Inflammatory macrophage (primary cell): Measurements from ENCODE around the gene SLC4A5.
A peak's percentile ranks its signal among the peaks of the same experiment; 100 is the strongest.

Experiments used
- DNase-seq, 2 donors: peaks; one replicate each; pipeline ENCODE4 v3.0.0-alpha.2; 2020 to 2022

The SLC4A5 gene

GRCh38 chr2:74198023-74198460 is 145.2 kb downstream of the SLC4A5 start:
- no peak for DNase-seq

DNA sequence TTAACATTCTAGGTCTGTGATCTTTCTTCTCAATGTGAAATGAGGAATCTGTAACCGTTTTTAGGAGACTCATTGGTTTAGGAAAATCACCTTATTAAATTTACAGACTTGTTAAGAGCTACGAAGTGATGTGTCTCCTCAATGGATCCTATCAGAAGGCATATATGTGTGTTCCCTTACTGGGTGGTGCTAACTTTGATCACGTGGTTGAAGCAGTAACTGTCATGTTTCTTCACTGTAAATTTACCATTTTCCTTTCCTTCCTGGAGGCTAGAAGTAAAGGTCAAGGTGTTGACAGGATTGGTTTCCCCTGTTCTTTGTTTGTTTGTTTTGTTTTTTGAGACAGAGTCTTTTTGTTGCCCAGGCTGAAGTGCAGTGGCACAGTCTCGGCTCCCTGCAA is 146.2 kb downstream of the SLC4A5 start:
- no peak for DNase-seq

DNA sequence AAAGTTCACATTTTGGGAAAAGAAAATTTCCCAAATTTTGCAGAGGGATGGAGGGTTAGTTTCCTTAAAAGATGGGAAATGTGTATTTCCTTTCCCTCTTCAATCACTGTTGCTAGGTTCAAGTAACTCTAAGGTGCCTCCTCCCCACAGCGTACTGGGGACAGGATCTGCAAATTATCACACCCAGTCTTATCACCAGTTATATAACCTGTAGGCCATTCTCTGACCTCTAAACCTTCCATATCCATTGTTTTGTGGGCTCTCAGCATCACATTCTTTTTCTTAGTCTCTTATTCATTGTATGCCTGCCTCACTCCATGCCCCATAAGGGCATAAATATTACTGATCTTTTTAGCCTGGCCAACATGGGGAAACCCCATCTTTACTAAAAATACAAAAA is 148.4 kb downstream of the SLC4A5 start:
- no peak for DNase-seq

- DNase-seq: no peak
Observed at GRCh38 chr2:74191596-74192380, 151.4 kb downstream of the SLC4A5 start.

- no peak for DNase-seq
Observed at GRCh38 chr2:74188696-74189095, 154.5 kb downstream of the SLC4A5 start.

DNA sequence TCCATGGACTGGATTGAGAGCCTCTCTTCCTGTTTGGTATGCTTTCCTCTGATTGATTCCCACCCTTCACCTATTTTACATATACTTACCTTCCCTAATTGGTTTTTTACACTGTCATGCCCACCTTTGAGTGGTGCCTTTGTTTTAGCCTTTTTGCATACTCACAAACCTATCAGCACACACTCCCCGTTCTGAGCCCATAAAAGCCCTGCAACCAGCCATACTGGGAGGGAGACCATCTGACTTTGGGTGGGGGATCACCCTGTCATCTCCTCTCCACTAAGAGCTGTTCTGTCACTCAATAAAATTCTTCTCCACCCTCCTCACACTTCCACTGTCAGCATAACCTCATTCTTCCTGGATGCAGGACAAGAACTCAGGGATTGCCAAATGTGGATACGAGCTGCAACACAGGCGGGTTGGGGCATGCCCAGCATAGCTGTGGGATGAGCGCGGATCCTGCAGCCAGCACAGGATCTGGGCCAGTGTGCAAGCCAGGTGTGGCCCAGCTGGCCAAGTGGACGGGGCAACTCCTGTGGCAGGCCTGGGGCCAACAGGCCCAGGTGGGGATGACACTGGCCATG is 155.1 kb downstream of the SLC4A5 start:
- peak in 1 of 2 donors; percentile 30 for DNase-seq

DNA sequence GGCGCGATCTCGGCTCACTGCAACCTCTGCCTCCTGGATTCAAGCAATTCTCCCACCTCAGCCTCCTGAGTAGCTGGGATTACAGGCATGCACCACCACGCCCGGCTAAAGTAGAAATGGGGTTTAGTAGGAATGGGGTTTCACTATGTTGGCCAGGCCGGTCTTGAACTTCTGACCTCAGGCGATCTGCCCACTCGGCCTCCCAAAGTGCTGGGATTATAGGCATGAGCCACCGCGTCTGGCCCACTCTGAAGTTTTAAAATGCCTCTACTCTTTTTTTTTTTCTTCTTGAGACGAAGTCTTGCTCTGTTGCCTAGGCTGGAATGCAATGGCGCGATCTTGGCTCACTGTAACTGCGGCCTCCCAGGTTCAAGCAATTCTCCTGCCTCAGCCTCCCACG is 156.5 kb downstream of the SLC4A5 start:
- peak in 1 of 2 donors; percentile 15 for DNase-seq

GRCh38 chr2:74186038-74186437 is 157.2 kb downstream of the SLC4A5 start:
- peak; percentile 97 to 98 for DNase-seq

DNA sequence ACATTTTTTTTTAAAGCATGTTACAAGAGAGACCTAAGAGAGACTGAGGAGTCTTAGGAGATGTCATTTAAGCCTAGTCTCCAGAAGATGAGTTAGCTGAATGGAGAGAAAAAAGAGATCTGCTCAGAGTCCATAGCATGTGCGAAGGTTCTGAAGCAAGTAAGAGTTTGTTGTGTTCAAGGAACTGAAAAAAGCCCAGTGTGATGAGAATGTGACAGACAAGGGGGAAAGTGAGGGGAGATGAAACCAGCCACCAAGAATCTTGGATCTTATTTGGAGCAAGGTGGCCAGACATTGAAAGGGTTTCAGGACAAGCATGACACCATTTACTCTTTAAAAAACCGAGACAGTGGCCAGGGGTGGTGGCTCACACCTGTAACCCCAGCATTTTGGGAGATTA is 159.3 kb downstream of the SLC4A5 start:
- no peak for DNase-seq

- peak; percentile 98 to 99 for DNase-seq
Observed at GRCh38 chr2:74181739-74182138, 161.5 kb downstream of the SLC4A5 start.

DNA sequence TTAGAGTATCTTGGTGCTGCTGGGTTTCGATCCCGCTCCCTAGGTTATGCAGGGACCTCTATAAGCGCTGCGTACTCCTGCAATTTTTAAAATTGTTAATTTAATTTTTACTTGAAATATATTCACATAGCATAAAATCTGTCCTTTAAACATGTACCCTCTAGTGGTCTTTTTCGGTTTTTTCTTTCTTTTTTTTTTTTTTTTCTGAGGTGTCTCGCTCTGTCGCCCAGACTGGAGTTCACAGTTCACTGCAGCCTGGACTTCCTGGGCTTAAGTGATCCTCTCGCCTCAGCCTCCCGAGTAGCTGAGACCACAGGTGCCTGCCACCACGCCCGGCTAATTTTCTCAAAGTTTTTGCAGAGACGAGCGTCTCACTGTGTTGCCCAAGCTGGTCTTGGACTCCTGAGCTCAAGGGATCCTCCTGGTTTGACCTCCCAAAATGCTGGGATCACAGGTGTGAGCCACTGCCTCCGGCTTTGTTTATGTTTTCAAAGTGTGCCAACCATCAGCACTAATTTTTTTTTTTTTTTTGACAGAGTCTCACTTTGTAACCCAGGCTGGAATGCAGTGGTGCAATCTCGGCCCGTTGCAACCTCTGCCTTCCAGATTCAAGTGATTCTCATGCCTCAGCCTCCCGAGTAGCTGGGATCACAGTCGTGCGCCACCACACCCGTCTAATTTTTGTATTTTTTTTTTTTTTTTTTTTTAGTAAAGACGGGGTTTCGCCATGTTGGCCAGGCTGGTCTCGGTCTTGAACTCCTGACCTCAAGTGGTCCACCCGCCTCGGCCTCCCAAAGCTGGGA is 164.0 kb downstream of the SLC4A5 start:
- no peak for DNase-seq

GRCh38 chr2:74178211-74179062 is 164.8 kb downstream of the SLC4A5 start, which contains the start of gene MOB1A:
TSS of gene MOB1A (minus strand) at chr2:74178879. CDS start at chr2:74178674, 205 bp downstream.
- peak; percentile 99 to 100 for DNase-seq

DNA sequence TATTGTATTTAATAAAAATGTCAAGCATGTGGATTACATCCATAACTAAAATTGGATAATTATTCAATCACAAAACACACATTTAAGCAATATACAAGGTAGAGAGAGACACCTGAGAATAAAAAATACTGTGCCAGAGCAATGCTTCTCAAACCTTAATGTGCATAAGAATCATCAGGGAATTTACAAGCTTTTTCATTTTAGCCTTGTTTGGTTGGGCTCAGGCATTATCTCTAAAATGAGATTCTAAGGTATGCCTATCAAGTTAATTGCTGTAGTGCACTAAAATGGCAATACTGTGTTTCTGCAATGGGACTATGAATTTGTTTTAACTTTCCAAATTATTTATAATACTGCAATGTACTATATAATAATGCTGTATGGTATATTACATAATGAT is 165.5 kb downstream of the SLC4A5 start:
- DNase-seq: no peak

- no peak for DNase-seq
Observed at GRCh38 chr2:74174909-74175308, 168.3 kb downstream of the SLC4A5 start.

DNA sequence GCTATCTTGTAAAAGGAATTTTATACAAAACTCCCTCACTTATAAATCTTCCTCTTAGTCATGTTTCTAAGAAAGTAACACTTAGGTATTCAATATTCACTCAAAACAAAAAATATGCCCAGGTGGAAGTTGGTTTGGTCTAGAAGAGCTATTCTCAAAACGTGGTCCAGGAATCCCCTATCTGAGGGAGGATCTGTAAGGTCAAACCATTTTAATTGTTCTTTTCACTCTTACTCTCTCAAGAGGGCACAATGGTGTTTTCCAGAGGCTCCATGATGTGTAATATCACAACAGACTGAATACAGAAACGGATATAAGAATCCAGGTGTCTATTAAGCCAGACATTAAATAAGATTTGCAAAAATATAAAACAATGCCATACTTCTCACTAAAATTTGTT is 174.5 kb downstream of the SLC4A5 start:
- DNase-seq: no peak
